OCI-LY3 (cell line): ENCODE results near the gene CDH24.

Experiments
- H2AFZ ChIP-seq: fragments of 200-600, 300-600 bp; shearing (Covaris generic); 2 replicates; pipeline ENCODE4 v1.6.0; 2014; ENCODE audit warnings: antibody characterized with exemption, low read depth, low read length
- H3K27ac ChIP-seq: fragments of 200-600, 300-600 bp; sonication (generic); 2 replicates; pipeline ENCODE4 v1.5.1; 2014; ENCODE audit warnings: mild to moderate bottlenecking, low read length, moderate library complexity, mixed read lengths
- H3K27me3 ChIP-seq: fragments of 200-600, 300-600 bp; sonication (generic); 2 replicates; pipeline ENCODE4 v1.6.1; 2014; ENCODE audit warnings: low read depth, low read length, mixed read lengths
- H3K36me3 ChIP-seq: fragments of 200-600, 300-600 bp; sonication (generic); replicated peaks from 2 replicates; pipeline ENCODE3; 2014; ENCODE audit warnings: low read depth, low read length, mixed read lengths
- H3K4me1 ChIP-seq: fragments of 300-600, 200-600 bp; sonication (generic); 2 replicates; pipeline ENCODE4 v1.6.1; 2014; ENCODE audit warnings: low read length, mixed read lengths
- H3K4me2 ChIP-seq: fragments of 200-600, 300-600 bp; sonication (generic); 2 replicates; pipeline ENCODE4 v1.6.1; 2014; ENCODE audit warnings: low read length, mixed read lengths
- H3K4me3 ChIP-seq: fragments of 300-600, 200-600 bp; sonication (generic); 2 replicates; pipeline ENCODE4 v1.5.1; 2014; ENCODE audit warnings: antibody characterized with exemption, mild to moderate bottlenecking, low read length, moderate library complexity
- H3K79me2 ChIP-seq: fragments of 300-600, 200-600 bp; shearing (Covaris generic); 2 replicates; pipeline ENCODE4 v1.6.1; 2014; ENCODE audit warnings: mild to moderate bottlenecking, low read length, mixed read lengths
- H3K9ac ChIP-seq: fragments of 300-600, 200-600 bp; shearing (Covaris generic); 2 replicates; pipeline ENCODE4 v1.6.0; 2014; ENCODE audit warnings: mild to moderate bottlenecking, low read length, moderate library complexity
- H3K9me3 ChIP-seq: fragments of 200-600, 300-600 bp; shearing (Covaris generic); 2 replicates; pipeline ENCODE4 v1.6.1; 2014; ENCODE audit warnings: low read length, mixed read lengths; ENCODE audit not compliant: insufficient read depth
- H4K20me1 ChIP-seq: fragments of 200-600, 300-600 bp; sonication (generic); 2 replicates; pipeline ENCODE4 v1.6.1; 2016; ENCODE audit warnings: low read length, mixed read lengths; ENCODE audit not compliant: insufficient read depth
- CTCF ChIP-seq: fragments of 200-600, 300-600 bp; sonication (generic); IDR thresholded peaks from 2 replicates; pipeline ENCODE4 v1.5.1; 2014; ENCODE audit warnings: antibody characterized with exemption, low read length, low read depth
- EZH2phosphoT487 ChIP-seq: fragments of 200-600 bp; shearing (Covaris generic); IDR thresholded peaks from 2 replicates; pipeline ENCODE4 v1.6.1; 2018; ENCODE audit warnings: antibody characterized with exemption, mixed run types, low read depth

The CDH24 gene

GRCh38 chr14:23047034-23047634 lies 10.2 kb downstream of the CDH24 start:
- Histone ChIP-seq H3K79me2 (no peaks in the 10 kb centered on the region), H4K20me1 (no peaks in the 10 kb centered on the region), H2AFZ (no peak overlapping the region), H3K4me3 (no peak overlapping the region), H3K9me3 (no peaks in the 10 kb centered on the region), H3K27ac (no peak overlapping the region), H3K36me3 (no peaks in the 10 kb centered on the region), H3K9ac (no peak overlapping the region), H3K4me2 (no peak overlapping the region), H3K4me1 (no peaks in the 10 kb centered on the region), H3K27me3 (no peaks in the 10 kb centered on the region)
- TF ChIP-seq CTCF: no peak
- no peak for TF ChIP-seq EZH2phosphoT487

- H3K4me1 ChIP-seq: no peaks in the 10 kb centered on the region
- H3K4me3 ChIP-seq: no peak overlapping the region
- no peak overlapping the region for H3K27ac ChIP-seq
- no peaks in the 10 kb centered on the region for H3K27me3 ChIP-seq
- no peak overlapping the region for H3K9ac ChIP-seq
- TF ChIP-seq CTCF (no peak), EZH2phosphoT487 (no peak)
- H3K79me2 ChIP-seq: no peaks in the 10 kb centered on the region
- no peak overlapping the region for H2AFZ ChIP-seq
- H3K9me3 ChIP-seq: no peaks in the 10 kb centered on the region
- H4K20me1 ChIP-seq: no peaks in the 10 kb centered on the region
- no peak overlapping the region for H3K4me2 ChIP-seq
- H3K36me3 ChIP-seq: no peaks in the 10 kb centered on the region
Measured at GRCh38 chr14:23045419-23046357, 11.6 kb downstream of the CDH24 start.

GRCh38 chr14:23044840-23045239 lies 12.5 kb downstream of the CDH24 start:
- H3K4me2 ChIP-seq: no peak overlapping the region
- no peak overlapping the region for H3K27ac ChIP-seq
- no peaks in the 10 kb centered on the region for H3K79me2 ChIP-seq
- H3K36me3 ChIP-seq: no peaks in the 10 kb centered on the region
- no peaks in the 10 kb centered on the region for H4K20me1 ChIP-seq
- no peaks in the 10 kb centered on the region for H3K27me3 ChIP-seq
- H2AFZ ChIP-seq: no peak overlapping the region
- H3K9ac ChIP-seq: no peak overlapping the region
- no peaks in the 10 kb centered on the region for H3K9me3 ChIP-seq
- TF ChIP-seq EZH2phosphoT487 (no peak), CTCF (no peak)
- no peaks in the 10 kb centered on the region for H3K4me1 ChIP-seq
- H3K4me3 ChIP-seq: no peak overlapping the region

GRCh38 chr14:23043754-23044153 lies 13.6 kb downstream of the CDH24 start:
- Histone ChIP-seq H3K9ac (no peak overlapping the region), H3K36me3 (no peaks in the 10 kb centered on the region), H3K4me3 (no peak overlapping the region), H3K9me3 (no peaks in the 10 kb centered on the region), H3K4me1 (no peaks in the 10 kb centered on the region), H4K20me1 (no peaks in the 10 kb centered on the region), H3K27ac (no peak overlapping the region), H3K27me3 (no peaks in the 10 kb centered on the region), H2AFZ (no peak overlapping the region), H3K79me2 (no peaks in the 10 kb centered on the region), H3K4me2 (no peak overlapping the region)
- TF ChIP-seq CTCF (no peak), EZH2phosphoT487 (no peak)
